GM12878 (cell line): Measurements from ENCODE around the gene TMEM61. TPM values are rescaled to one million over a fixed set of nuclear protein-coding genes. Genes with fewer than 3 reads are reported as not detected.
"Not testable (repeated sequence)": the region's sequence is repeated elsewhere in the genome, so short reads cannot be mapped to it uniquely, and the experiment has no call there.

Experiments
- ATAC-seq: fragments of 200-7000 bp; cut with Tn5 transposase; 3 replicates; pipeline ENCODE4 v1.9.1; 2020; ENCODE audit warnings: mild to moderate bottlenecking, moderate library complexity
- BruUV-seq: library from RNA; stranded (reverse); fragments of 400-500 nt; replicated peaks from 2 replicates; lab custom pipeline; 2021; lab: Mats Ljungman, UMichigan
- CTCF ChIA-PET: fragments of 300-600 bp; sonication (Branson Sonifier 250); formaldehyde crosslinking; extraction: SDS; loops from one replicate; lab custom pipeline; 2021; ENCODE audit warnings: inconsistent platforms; lab: Yijun Ruan, JAX
- POLR2A ChIA-PET: fragments of 350-600 bp; formaldehyde crosslinking; extraction: SDS; loops from one replicate; lab custom pipeline; 2021; ENCODE audit warnings: inconsistent platforms; lab: Charles Lee
- RAD21 ChIA-PET: fragments of 300-600 bp; sonication (Branson Sonifier 250); formaldehyde crosslinking; loops from one replicate; lab custom pipeline; 2023; ENCODE audit warnings: antibody characterized with exemption; ENCODE audit not compliant: unreplicated experiment; lab: Charles Lee
- SMC1A ChIA-PET: fragments of 300-600 bp; sonication (Branson Sonifier 250); formaldehyde crosslinking; loops from one replicate; lab custom pipeline; 2023; ENCODE audit not compliant: unreplicated experiment, uncharacterized antibody; lab: Charles Lee
- DNase-seq: peaks from one replicate; pipeline ENCODE4 v3.0.0-alpha.2; 2011; ENCODE audit warnings: low read depth, low spot score
- FAIRE-seq: peaks from 3 replicates; lab custom pipeline; 2011; peaks lifted over from hg19 to GRCh38; lab: Jason Lieb, UNC
- H2AFZ ChIP-seq: 2 replicates; pipeline ENCODE4 v1.6.0; 2011; ENCODE audit warnings: low read depth, low read length, control low read depth; ENCODE audit not compliant: control insufficient read depth
- H3K27ac ChIP-seq: 2 replicates; pipeline ENCODE4 v1.5.1; 2011; ENCODE audit warnings: control low read depth; ENCODE audit not compliant: control insufficient read depth, insufficient read depth
- H3K27me3 ChIP-seq, 2 experiments: replicated peaks in 1 of 2; 2 replicates each; pipeline versions ENCODE4 v1.6.0 to v1.6.1; 2011; ENCODE audit warnings: low read length in 1 of 2; ENCODE audit not compliant: control insufficient read depth in 2 of 2, insufficient read depth in 2 of 2
- H3K36me3 ChIP-seq, 2 experiments: 2 replicates each; pipeline ENCODE4 v1.5.1; 2011; ENCODE audit warnings: low read length in 1 of 2; ENCODE audit not compliant: control insufficient read depth in 2 of 2, insufficient read depth in 2 of 2
- H3K4me1 ChIP-seq: 2 replicates; pipeline ENCODE4 v1.6.1; 2011; ENCODE audit warnings: mild to moderate bottlenecking, low read length, moderate library complexity, mixed read lengths; ENCODE audit not compliant: control insufficient read depth, insufficient read depth
- H3K4me2 ChIP-seq: 2 replicates; pipeline ENCODE4 v1.6.0; 2011; ENCODE audit warnings: control low read depth; ENCODE audit not compliant: control insufficient read depth, insufficient read depth
- H3K4me3 ChIP-seq: fragments of 200-600 bp; sonication (generic); 2 replicates; pipeline ENCODE4 v1.5.1; 2016
- H3K79me2 ChIP-seq: 2 replicates; pipeline ENCODE4 v1.6.0; 2011; ENCODE audit warnings: low read length; ENCODE audit not compliant: control insufficient read depth, insufficient read depth
- H3K9ac ChIP-seq: 2 replicates; pipeline ENCODE4 v1.8.0; 2011; ENCODE audit warnings: low read length, control low read depth, mixed read lengths; ENCODE audit not compliant: control insufficient read depth, insufficient read depth
- H3K9me3 ChIP-seq: replicated peaks from 3 replicates; pipeline ENCODE4 v1.5.1; 2011; ENCODE audit warnings: mild to moderate bottlenecking, low read length; ENCODE audit not compliant: control insufficient read depth, insufficient read depth
- H4K20me1 ChIP-seq: 2 replicates; pipeline ENCODE4 v1.6.0; 2011; ENCODE audit not compliant: control insufficient read depth, insufficient read depth
- BCL3 ChIP-seq: IDR thresholded peaks from 2 replicates; pipeline ENCODE4 v1.6.1; 2011; ENCODE audit warnings: borderline replicate concordance, low read depth, mild to moderate bottlenecking, moderate library complexity, low read length; ENCODE audit not compliant: insufficient read depth, poor library complexity, severe bottlenecking
- CHD1 ChIP-seq: IDR thresholded peaks from 2 replicates; pipeline ENCODE4 v1.6.1; 2012; ENCODE audit warnings: low read depth, low read length, improper control_type of control experiment
- E2F4 ChIP-seq: IDR thresholded peaks from 2 replicates; pipeline ENCODE4 v1.6.1; 2012; ENCODE audit warnings: low read depth, low read length, improper control_type of control experiment
- ESRRA ChIP-seq: IDR thresholded peaks from 2 replicates; pipeline ENCODE4 v1.6.1; 2012; ENCODE audit warnings: mild to moderate bottlenecking, low read length, improper control_type of control experiment
- HDGF ChIP-seq: fragments of 450-650 bp; IDR thresholded peaks from 2 replicates; pipeline ENCODE4 v1.6.1; 2016; ENCODE audit warnings: antibody characterized with exemption
- IRF5 ChIP-seq: fragments of 450-650 bp; IDR thresholded peaks from 2 replicates; pipeline ENCODE4 v1.6.1; 2017; ENCODE audit warnings: borderline replicate concordance
- MXI1 ChIP-seq: fragments of 150-350 bp; IDR thresholded peaks from 2 replicates; pipeline ENCODE4 v1.6.1; 2011; ENCODE audit warnings: low read depth, mild to moderate bottlenecking, inconsistent platforms, low read length, improper control_type of control experiment
- NFIC ChIP-seq: IDR thresholded peaks from 2 replicates; pipeline ENCODE4 v1.6.1; 2012; ENCODE audit warnings: low read depth, mild to moderate bottlenecking, inconsistent platforms, low read length, moderate library complexity
- RAD51 ChIP-seq: fragments of 450-650 bp; IDR thresholded peaks from 2 replicates; pipeline ENCODE4 v1.6.1; 2016; ENCODE audit warnings: moderate library complexity, mild to moderate bottlenecking, inconsistent platforms
- SREBF1 ChIP-seq: IDR thresholded peaks from 2 replicates; pipeline ENCODE4 v1.6.1; 2012; ENCODE audit warnings: mild to moderate bottlenecking, low read length
- SUPT20H ChIP-seq: IDR thresholded peaks from 2 replicates; pipeline ENCODE4 v1.6.1; 2011; ENCODE audit warnings: low read depth, mild to moderate bottlenecking, low read length, moderate library complexity, borderline replicate concordance; ENCODE audit not compliant: control insufficient read depth
- WGBS: methylation state at CpG from one replicate; pipeline ENCODE4 v1.1.6; 2016; ENCODE audit warnings: low lambda C conversion rate; ENCODE audit not compliant: insufficient replicate concordance, insufficient coverage; ENCODE audit errors: missing lambda C conversion rate; 5-methylcytosine and 5-hydroxymethylcytosine counted together
- in situ Hi-C: fragments of 300-500 bp; cut with MboI; formaldehyde crosslinking; loops from 9 replicates; pipeline ENCODE4 v1.14.3; 2018; ENCODE audit warnings: mixed read lengths
- intact Hi-C: fragments of 100-400 bp; cut with micrococcal nuclease; formaldehyde crosslinking; loops from one replicate; pipeline ENCODE4 v1.14.2; 2022; ENCODE audit not compliant: unreplicated experiment
- polyA plus RNA-seq, 11 experiments: library from polyadenylated mRNA; depleted of rRNA in 4 of 11; unstranded in 6 of 11; stranded (reverse) in 5 of 11; fragments of >200 nt; fragmentation: Nextera tagmentation in 4 of 11; fragmentation: Illumina TruSeq in 1 of 11; extraction: Ambion mirVana in 4 of 11; extraction: Trizol in 1 of 11; gene quantifications; 1 replicate in 1 of 11; 2 replicates in 10 of 11; pipeline versions ENCODE4 v1.2.1 to v1.2.3, GENCODE V29; 2011 to 2016; ENCODE audit warnings: inconsistent platforms in 2 of 11, missing spikeins in 2 of 11, low read depth in 1 of 11
- total RNA-seq, 4 experiments: library from RNA; depleted of rRNA in 3 of 4; stranded (reverse); fragments of >200 nt in 3 of 4; fragmentation: Illumina TruSeq in 1 of 4; extraction: Trizol in 1 of 4; gene quantifications; 2 replicates each; pipeline versions ENCODE4 v1.2.1 to v1.2.3, GENCODE V29; 2013 to 2021

Gene TMEM61
- total and polyA plus RNA-seq, 10 of the 15 experiments (the other 5 are each of a cell fraction or from before 2014, with no cell fraction given), result not detected

GRCh38 chr1:54980528-54981241 is at the start of gene TMEM61 (continued):
- TF ChIP-seq RAD51, result no peak

- H3K4me1 ChIP-seq, result no peaks in the 10 kb centered on the region
- no peaks in the 10 kb centered on the region for H3K27me3 ChIP-seq
- no peak overlapping the region for H2AFZ ChIP-seq
- FAIRE-seq (no peak), ATAC-seq (no peak), DNase-seq (no peak)
- ChIA-PET RAD21 (interaction anchor here (0.8 kb wide), 1 partner anchor 14 kb away, joined by 4 read pairs; no protein-coding TSS in a partner anchor), SMC1A (interaction anchor here (1.8 kb wide), 1 partner anchor 14 kb away, joined by 6 read pairs; no protein-coding TSS in a partner anchor), CTCF (interaction anchor here (1.7 to 3.4 kb wide), 2 partner anchors 9 to 14 kb away, joined by 5 to 20 read pairs; no protein-coding TSS in a partner anchor), POLR2A (no interaction called here)
- no peak overlapping the region for H3K4me3 ChIP-seq
- 0% methylated on average over 1 of the region's 1 CpG for WGBS
- TF ChIP-seq BCL3, result no peak
- no peak for TF ChIP-seq E2F4
- TF ChIP-seq ESRRA, result no peak
- no peak for TF ChIP-seq CHD1
- TF ChIP-seq SUPT20H, result no peak
- no peak for TF ChIP-seq HDGF
- TF ChIP-seq SREBF1, result no peak
- no peak for TF ChIP-seq IRF5
- TF ChIP-seq NFIC, result no peak
- TF ChIP-seq MXI1, result no peak
- H3K9ac ChIP-seq, result no peak overlapping the region
- intact Hi-C loops, result no loop called here
- H4K20me1 ChIP-seq, result no peaks in the 10 kb centered on the region
- BruUV-seq, result no TSS peak
- no peaks in the 10 kb centered on the region for H3K79me2 ChIP-seq
- H3K27ac ChIP-seq, result no peak overlapping the region
- no peak overlapping the region for H3K4me2 ChIP-seq
- H3K36me3 ChIP-seq, result no peaks in the 10 kb centered on the region
- no peaks in the 10 kb centered on the region for H3K9me3 ChIP-seq
- in situ Hi-C loops, result no loop called here
These were observed 49.1 kb upstream of the TMEM61 start for GRCh38 chr1:54931275-54931840.

GRCh38 chr1:54934081-54934480 is 46.3 kb upstream of the TMEM61 start:
- H3K4me2 ChIP-seq, BruUV-seq, H3K79me2 ChIP-seq, H3K27ac ChIP-seq, POLR2A ChIA-PET, H3K9ac ChIP-seq, H3K9me3 ChIP-seq, intact Hi-C loops, H3K4me3 ChIP-seq, H2AFZ ChIP-seq, ATAC-seq, in situ Hi-C loops, DNase-seq, H4K20me1 ChIP-seq, FAIRE-seq, RAD21 ChIA-PET, H3K4me1 ChIP-seq, H3K36me3 ChIP-seq, H3K27me3 ChIP-seq: not testable (repeated sequence)
- CTCF ChIA-PET, result interaction anchor here (1.1 to 3.0 kb wide), 2 partner anchors 11 to 45 kb away, joined by 3 to 16 read pairs; no protein-coding TSS in a partner anchor
- WGBS, result 65% methylated on average over 6 of the region's 6 CpGs
- SMC1A ChIA-PET, result interaction anchor here (1.7 kb wide), 1 partner anchor 17 kb away, joined by 3 read pairs; no protein-coding TSS in a partner anchor
